Vagina (tissue), 2 donors: Measurements from ENCODE around the gene SIGLEC10. TPM values are rescaled to one million over a fixed set of nuclear protein-coding genes. Genes with fewer than 3 reads are reported as not detected.

Experiments used
- DNase-seq, 2 donors: peaks; one replicate each; pipeline ENCODE4 v3.0.0-alpha.2; 2017; ENCODE audit errors: extremely low spot score in 2 of 2
- H3K27ac ChIP-seq: fragments of 200-600 bp; sonication (generic); one replicate; pipeline ENCODE4 v1.5.1; 2019
- H3K27me3 ChIP-seq: fragments of 200-600 bp; sonication (generic); one replicate; pipeline ENCODE4 v1.5.1; 2019
- H3K36me3 ChIP-seq, 2 donors: fragments of 200-600 bp; sonication (generic); one replicate each; pipeline ENCODE4 v1.5.1; 2017 to 2019
- H3K4me1 ChIP-seq: fragments of 200-600 bp; sonication (generic); one replicate; pipeline ENCODE4 v1.5.1; 2019
- H3K4me3 ChIP-seq, 2 donors: fragments of 200-600 bp; sonication (generic); 1 replicate in 1 of 2; 2 replicates in 1 of 2; pipeline ENCODE4 v1.5.1; 2016 to 2019
- H3K9me3 ChIP-seq: fragments of 200-600 bp; sonication (generic); one replicate; pipeline ENCODE4 v1.5.1; 2019
- CTCF ChIP-seq, 3 experiments: fragments of 450-650 bp in 2 of 3; fragments of 200-600 bp in 1 of 3; sonication (generic) in 1 of 3; IDR thresholded peaks; one replicate each; pipeline ENCODE4 v1.5.1; 2017 to 2019; ENCODE audit warnings: antibody characterized with exemption in 3 of 3, mild to moderate bottlenecking in 2 of 3, moderate library complexity in 2 of 3
- POLR2A ChIP-seq, 2 donors: fragments of 450-650 bp; IDR thresholded peaks; one replicate each; pipeline ENCODE4 v1.6.1; 2017; ENCODE audit warnings: antibody characterized with exemption in 2 of 2, mild to moderate bottlenecking in 2 of 2, moderate library complexity in 2 of 2
- POLR2AphosphoS5 ChIP-seq, 2 donors: sonication (generic); formaldehyde crosslinking; IDR thresholded peaks; one replicate each; pipeline ENCODE4 v1.9.0; 2017; ENCODE audit warnings: antibody characterized with exemption in 2 of 2, mild to moderate bottlenecking in 2 of 2, low read depth in 1 of 2; ENCODE audit not compliant: insufficient read depth in 1 of 2
- intact Hi-C: fragments of 100-400 bp; cut with DNase I; formaldehyde crosslinking; loops from one replicate; pipeline ENCODE4 v1.15.1; 2023
- small RNA-seq: library from RNA; depleted of rRNA; stranded (forward); fragments of <200 nt; gene quantifications from one replicate; pipeline ENCODE3, GENCODE V24; 2016
- total RNA-seq: library from RNA; depleted of rRNA; stranded (reverse); fragments of >200 nt; gene quantifications from one replicate; pipeline ENCODE4 v1.2.3, GENCODE V29; 2016

Gene SIGLEC10
- total RNA-seq, 1 donor from 2014 or later, result 3.7 TPM

GRCh38 chr19:51365965-51366388, 51.5 kb downstream of the SIGLEC10 start, which contains the start of gene ETFB:
Gene ETFB (minus strand): TSS chr19:51366388. CDS start chr19:51366326, 62 bp downstream.
- Histone ChIP-seq H3K27ac (peak within 1 kb of the TSS; percentile 93), H3K27me3 (no peaks in the 10 kb centered on the region), H3K4me3 (peak within 1 kb of the TSS; percentile 79 to 81), H3K4me1 (peaks cover 42% of the 10 kb centered on the region), H3K9me3 (no peaks in the 10 kb centered on the region), H3K36me3 (no peaks in the 10 kb centered on the region)
- DNase-seq, result no peak
- no peak for TF ChIP-seq CTCF (IDR thresholded peaks at IDR 0.05)
- TF ChIP-seq POLR2A (IDR thresholded peaks at IDR 0.05), result peak in 1 of 2 donors; percentile 1
- TF ChIP-seq POLR2AphosphoS5 (IDR thresholded peaks at IDR 0.05; ENCODE audit: insufficient read depth in 1 of 2, low read depth in 1 of 2), result no peak
- intact Hi-C loops, result loop anchor here (10.0 kb wide), 1 partner anchor 329 kb away; the partner anchor contains the start of gene SPACA6

- no peak for TF ChIP-seq POLR2A (IDR thresholded peaks at IDR 0.05)
- no peak for TF ChIP-seq POLR2AphosphoS5 (IDR thresholded peaks at IDR 0.05; ENCODE audit: insufficient read depth in 1 of 2, low read depth in 1 of 2)
- no peak for TF ChIP-seq CTCF (IDR thresholded peaks at IDR 0.05)
- H3K27me3 ChIP-seq, result no peaks in the 10 kb centered on the region
- no peaks in the 10 kb centered on the region for H3K36me3 ChIP-seq
- peaks cover 42% of the 10 kb centered on the region for H3K4me1 ChIP-seq
- H3K4me3 ChIP-seq, result peak overlapping the region; percentile 79 to 81
- H3K9me3 ChIP-seq, result no peaks in the 10 kb centered on the region
- peak overlapping the region; percentile 93 for H3K27ac ChIP-seq
- no peak for DNase-seq
- intact Hi-C loops, result loop anchor here (10.0 kb wide), 1 partner anchor 329 kb away; the partner anchor contains the start of gene SPACA6
Observed at GRCh38 chr19:51365211-51365964, 52.1 kb downstream of the SIGLEC10 start.

- TF ChIP-seq CTCF (IDR thresholded peaks at IDR 0.05) (no peak), POLR2AphosphoS5 (IDR thresholded peaks at IDR 0.05; ENCODE audit: insufficient read depth in 1 of 2, low read depth in 1 of 2) (no peak), POLR2A (IDR thresholded peaks at IDR 0.05) (no peak)
- no peaks in the 10 kb centered on the region for H3K9me3 ChIP-seq
- H3K27ac ChIP-seq, result peak overlapping the region; percentile 37
- peaks cover 49% of the 10 kb centered on the region for H3K4me1 ChIP-seq
- no peaks in the 10 kb centered on the region for H3K36me3 ChIP-seq
- DNase-seq, result no peak
- intact Hi-C loops, result loop anchor here (10.0 kb wide), 1 partner anchor 330 kb away; the partner anchor contains the start of gene SPACA6
- H3K27me3 ChIP-seq, result no peaks in the 10 kb centered on the region
- H3K4me3 ChIP-seq, result no peak overlapping the region
Observed at GRCh38 chr19:51364200-51365106, 53.0 kb downstream of the SIGLEC10 start.

- Histone ChIP-seq H3K4me1 (peaks cover 47% of the 10 kb centered on the region), H3K27ac (no peak overlapping the region), H3K36me3 (no peaks in the 10 kb centered on the region), H3K27me3 (no peaks in the 10 kb centered on the region), H3K4me3 (no peak overlapping the region), H3K9me3 (no peaks in the 10 kb centered on the region)
- no peak for TF ChIP-seq POLR2AphosphoS5 (IDR thresholded peaks at IDR 0.05; ENCODE audit: insufficient read depth in 1 of 2, low read depth in 1 of 2)
- no peak for TF ChIP-seq CTCF (IDR thresholded peaks at IDR 0.05)
- TF ChIP-seq POLR2A (IDR thresholded peaks at IDR 0.05), result no peak
- DNase-seq, result no peak
- intact Hi-C loops, result loop anchor here (10.0 kb wide), 1 partner anchor 334 kb away; the partner anchor contains the start of gene SPACA6
Observed at GRCh38 chr19:51361239-51361638, 56.2 kb downstream of the SIGLEC10 start.

Small RNAs within 50 kb of the gene (small RNA-seq; reads per million reads assigned to genes)
- not detected for gene AC020914.5

Other genes with a start within 250 kb of the SIGLEC10 start
- gene CD33, start 192.6 kb downstream of the SIGLEC10 start, total RNA-seq, result 5.6 TPM
- not detected for gene SIGLECL1, start 166.6 kb downstream of the SIGLEC10 start, total RNA-seq
- not detected for gene IGLON5, start 106.0 kb downstream of the SIGLEC10 start, total RNA-seq
- 20.1 TPM for gene VSIG10L, start 75.5 kb downstream of the SIGLEC10 start, total RNA-seq
- 114 TPM for gene ETFB, start 51.3 kb downstream of the SIGLEC10 start, total RNA-seq
- gene CLDND2, start 48.6 kb downstream of the SIGLEC10 start, total RNA-seq, result not detected
- gene NKG7, start 45.0 kb downstream of the SIGLEC10 start, total RNA-seq, result 3.4 TPM
- not detected for gene LIM2, start 29.7 kb downstream of the SIGLEC10 start, total RNA-seq
- not detected for gene C19orf84, start 27.1 kb downstream of the SIGLEC10 start, total RNA-seq
- gene SIGLEC8, start 40.8 kb upstream of the SIGLEC10 start, total RNA-seq, result not detected
- gene CEACAM18, start 60.9 kb upstream of the SIGLEC10 start, total RNA-seq, result not detected
- not detected for gene SIGLEC12, start 84.2 kb upstream of the SIGLEC10 start, total RNA-seq
- gene SIGLEC6, start 114.0 kb upstream of the SIGLEC10 start, total RNA-seq, result 1.2 TPM
- 8.1 TPM for gene ZNF175, start 153.6 kb upstream of the SIGLEC10 start, total RNA-seq
- gene SIGLEC5, start 212.8 kb upstream of the SIGLEC10 start, total RNA-seq, result 0.49 TPM
- not detected for gene SIGLEC14, start 229.2 kb upstream of the SIGLEC10 start, total RNA-seq